Thyroid gland (tissue), 4 donors: ENCODE measurements around the gene AZGP1.

Source experiments
- CTCF ChIP-seq, 6 experiments: fragments of 200-600 bp in 3 of 6; fragments of 450-650 bp in 3 of 6; sonication (generic) in 3 of 6; IDR thresholded peaks; one replicate each; pipeline ENCODE4 v1.5.1; 2016 to 2019; ENCODE audit warnings: antibody characterized with exemption in 6 of 6, mild to moderate bottlenecking in 2 of 6, inconsistent platforms in 1 of 6, moderate library complexity in 1 of 6
- POLR2A ChIP-seq, 2 donors: fragments of 450-650 bp; IDR thresholded peaks; one replicate each; pipeline ENCODE4 v1.6.1; 2017; ENCODE audit warnings: antibody characterized with exemption in 2 of 2, mild to moderate bottlenecking in 2 of 2, moderate library complexity in 1 of 2

- TF ChIP-seq CTCF (IDR thresholded peaks at IDR 0.05), result no peak
- no peak for TF ChIP-seq POLR2A (IDR thresholded peaks at IDR 0.05)
Measured at GRCh38 chr7:100017875-100018274, 42.0 kb upstream of the AZGP1 start.
